ENCODE data around the gene MAP4K4.

The MAP4K4 gene

DNA sequence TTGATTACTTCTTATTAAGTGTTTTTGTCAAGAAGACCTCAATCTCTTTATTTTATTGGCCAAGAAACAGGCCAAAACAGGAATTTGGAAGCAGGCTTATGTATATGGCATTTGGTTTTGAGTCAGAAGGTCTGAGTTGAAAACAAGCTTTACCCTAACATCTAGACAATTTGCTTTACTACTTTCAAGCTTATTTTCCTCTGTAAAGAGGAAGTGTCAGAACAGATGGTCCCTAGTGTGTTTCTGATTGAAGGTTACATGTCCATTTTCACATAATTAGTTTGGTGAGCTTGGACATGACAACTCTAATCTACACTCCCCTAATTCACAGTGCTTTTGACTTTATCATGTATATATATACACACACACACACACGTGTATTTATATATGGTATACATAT lies 19.8 kb upstream of the MAP4K4 start:
- Histone ChIP-seq H3K4me1 (ENCODE audit: control insufficient read depth in 1 of 2, insufficient read depth in 1 of 2, low read depth in 1 of 2, low read length in 1 of 2) (no peaks in the 10 kb centered on the region), H3K9me3 (no peaks in the 10 kb centered on the region), H3K4me3 (ENCODE audit: low read depth in 1 of 2, low read length in 1 of 2) (no peak overlapping the region), H3K27ac (no peak overlapping the region), H3K36me3 (no peaks in the 10 kb centered on the region), H3K27me3 (no peaks in the 10 kb centered on the region)
- TF ChIP-seq, protein P1, sequence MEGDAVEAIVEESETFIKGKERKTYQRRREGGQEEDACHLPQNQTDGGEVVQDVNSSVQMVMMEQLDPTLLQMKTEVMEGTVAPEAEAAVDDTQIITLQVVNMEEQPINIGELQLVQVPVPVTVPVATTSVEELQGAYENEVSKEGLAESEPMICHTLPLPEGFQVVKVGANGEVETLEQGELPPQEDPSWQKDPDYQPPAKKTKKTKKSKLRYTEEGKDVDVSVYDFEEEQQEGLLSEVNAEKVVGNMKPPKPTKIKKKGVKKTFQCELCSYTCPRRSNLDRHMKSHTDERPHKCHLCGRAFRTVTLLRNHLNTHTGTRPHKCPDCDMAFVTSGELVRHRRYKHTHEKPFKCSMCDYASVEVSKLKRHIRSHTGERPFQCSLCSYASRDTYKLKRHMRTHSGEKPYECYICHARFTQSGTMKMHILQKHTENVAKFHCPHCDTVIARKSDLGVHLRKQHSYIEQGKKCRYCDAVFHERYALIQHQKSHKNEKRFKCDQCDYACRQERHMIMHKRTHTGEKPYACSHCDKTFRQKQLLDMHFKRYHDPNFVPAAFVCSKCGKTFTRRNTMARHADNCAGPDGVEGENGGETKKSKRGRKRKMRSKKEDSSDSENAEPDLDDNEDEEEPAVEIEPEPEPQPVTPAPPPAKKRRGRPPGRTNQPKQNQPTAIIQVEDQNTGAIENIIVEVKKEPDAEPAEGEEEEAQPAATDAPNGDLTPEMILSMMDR (IDR thresholded peaks at IDR 0.05) = no peak

GRCh38 chr2:101678379-101678778 lies 19.1 kb upstream of the MAP4K4 start:
- Histone ChIP-seq H3K4me3 (ENCODE audit: low read depth in 1 of 2, low read length in 1 of 2) (no peak overlapping the region), H3K27ac (no peak overlapping the region), H3K9me3 (no peaks in the 10 kb centered on the region), H3K27me3 (no peaks in the 10 kb centered on the region), H3K4me1 (ENCODE audit: control insufficient read depth in 1 of 2, insufficient read depth in 1 of 2, low read depth in 1 of 2, low read length in 1 of 2) (no peaks in the 10 kb centered on the region), H3K36me3 (no peaks in the 10 kb centered on the region)
- TF ChIP-seq, protein P1 (IDR thresholded peaks at IDR 0.05) = no peak

- Histone ChIP-seq H3K9me3 (no peaks in the 10 kb centered on the region), H3K4me1 (ENCODE audit: control insufficient read depth in 1 of 2, insufficient read depth in 1 of 2, low read depth in 1 of 2, low read length in 1 of 2) (no peaks in the 10 kb centered on the region), H3K27ac (no peak overlapping the region), H3K36me3 (no peaks in the 10 kb centered on the region), H3K27me3 (no peaks in the 10 kb centered on the region), H3K4me3 (ENCODE audit: low read depth in 1 of 2, low read length in 1 of 2) (no peak overlapping the region)
- TF ChIP-seq, protein P1 (IDR thresholded peaks at IDR 0.05) = no peak
Observed at GRCh38 chr2:101679037-101679726, 18.3 kb upstream of the MAP4K4 start.

GRCh38 chr2:101679801-101680487 lies 17.6 kb upstream of the MAP4K4 start:
- Histone ChIP-seq H3K27me3 (no peaks in the 10 kb centered on the region), H3K4me1 (ENCODE audit: control insufficient read depth in 1 of 2, insufficient read depth in 1 of 2, low read depth in 1 of 2, low read length in 1 of 2) (no peaks in the 10 kb centered on the region), H3K9me3 (no peaks in the 10 kb centered on the region)

GRCh38 chr2:101682311-101682710 lies 15.2 kb upstream of the MAP4K4 start:
- no peak overlapping the region for H3K27ac ChIP-seq
- H3K36me3 ChIP-seq = no peaks in the 10 kb centered on the region
- no peaks in the 10 kb centered on the region for H3K9me3 ChIP-seq
- H3K27me3 ChIP-seq = no peaks in the 10 kb centered on the region
- H3K4me1 ChIP-seq (ENCODE audit: control insufficient read depth in 1 of 2, insufficient read depth in 1 of 2, low read depth in 1 of 2, low read length in 1 of 2) = no peaks in the 10 kb centered on the region
- no peak overlapping the region for H3K4me3 ChIP-seq (ENCODE audit: low read depth in 1 of 2, low read length in 1 of 2)
- TF ChIP-seq, protein P1 (IDR thresholded peaks at IDR 0.05) = no peak

More at GRCh38 chr2:101679801-101680487, 17.6 kb upstream of the MAP4K4 start:
- TF ChIP-seq, protein P1 (IDR thresholded peaks at IDR 0.05) = no peak
- H3K27ac ChIP-seq = no peak overlapping the region
- no peak overlapping the region for H3K4me3 ChIP-seq (ENCODE audit: low read depth in 1 of 2, low read length in 1 of 2)
- H3K36me3 ChIP-seq = no peaks in the 10 kb centered on the region

All from neutrophil (primary cell).